Measurements from ENCODE around the gene EPHB4. TPM values are rescaled to one million over a fixed set of nuclear protein-coding genes. Genes with fewer than 3 reads are reported as not detected.

EPHB4 gene
- total RNA-seq (2022; extraction: Qiagen RNA extraction), result 31.6 to 48.8 TPM (median 47.8 TPM) in 5 replicates

GRCh38 chr7:100827330-100828226, at the start of gene EPHB4:
EPHB4 (minus strand) TSS chr7:100827523; CDS start chr7:100827030, 493 bp downstream.

GRCh38 chr7:100874577-100875355, 47.4 kb upstream of the EPHB4 start, which contains the start of gene SRRT:
SRRT (plus strand) TSS chr7:100875103; CDS start chr7:100875591, 488 bp downstream.

GRCh38 chr7:100867040-100867775, 39.9 kb upstream of the EPHB4 start, which contains the start of gene TRIP6:
TRIP6 (plus strand) TSS chr7:100867387; CDS start chr7:100867498, 111 bp downstream.

DNA sequence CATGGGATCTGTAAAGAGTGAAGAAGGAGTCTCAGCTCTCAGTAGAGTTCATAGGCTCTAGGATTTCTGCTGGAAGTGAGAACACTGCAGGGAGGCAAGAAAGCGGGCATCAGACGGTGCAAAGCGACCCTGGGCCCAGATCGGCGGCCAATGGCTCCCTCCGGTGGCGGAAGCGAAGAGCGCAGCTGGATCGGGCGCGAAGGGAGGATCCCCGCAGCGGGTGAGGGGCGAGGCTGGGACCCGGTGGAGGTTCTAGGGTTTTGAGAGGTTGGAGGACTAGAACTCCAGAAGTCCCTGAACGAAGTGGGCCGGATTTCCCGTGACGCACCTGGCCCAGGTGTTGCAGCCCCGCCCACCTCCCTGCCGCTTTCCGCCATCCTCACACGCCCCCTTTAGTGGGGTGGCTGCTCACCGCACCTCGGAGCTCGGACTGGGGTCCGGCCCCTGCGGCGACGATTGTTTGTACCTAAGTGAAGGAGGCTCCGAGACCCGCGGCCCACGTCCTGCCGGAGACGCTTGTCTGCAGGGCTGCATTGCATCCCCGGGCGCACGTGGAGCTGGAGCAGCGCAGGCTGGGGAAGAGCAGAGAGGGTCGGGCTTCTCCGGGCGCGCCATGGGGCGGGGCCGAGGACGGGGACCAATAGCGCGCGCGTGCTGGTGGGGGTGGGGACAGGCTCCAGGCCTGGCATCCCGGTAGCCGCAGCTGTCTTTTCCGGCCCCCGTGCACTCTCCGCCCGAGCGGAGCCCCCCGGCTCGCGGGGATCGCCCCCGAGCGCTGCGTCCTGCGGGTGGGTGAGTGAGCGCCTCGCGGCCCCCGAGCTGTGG, 24.9 kb upstream of the EPHB4 start, which contains the start of gene SLC12A9:
SLC12A9 (plus strand) TSS at position 666 of the 825 bp plus-strand sequence. CDS start 1,485 bp downstream, outside the sequence.

Other genes starting within 250 kb of the EPHB4 start
- 10.2 to 19.5 TPM (median 15.7 TPM) in 5 replicates for gene LRCH4, start 241.4 kb downstream of the EPHB4 start, total RNA-seq (2022; extraction: Qiagen RNA extraction)
- gene FBXO24, start 241.2 kb downstream of the EPHB4 start, total RNA-seq (2022; extraction: Qiagen RNA extraction), result 0.10 to 0.33 TPM (median 0.25 TPM) in 5 replicates
- gene PCOLCE, start 225.2 kb downstream of the EPHB4 start, total RNA-seq (2022; extraction: Qiagen RNA extraction), result 6.8 to 10.9 TPM (median 8.8 TPM) in 5 replicates
- 15.5 to 21.8 TPM (median 20.2 TPM) in 5 replicates for gene MOSPD3, start 215.0 kb downstream of the EPHB4 start, total RNA-seq (2022; extraction: Qiagen RNA extraction)
- gene TFR2, start 186.0 kb downstream of the EPHB4 start, total RNA-seq (2022; extraction: Qiagen RNA extraction), result 1.9 to 2.7 TPM (median 2.4 TPM) in 5 replicates
- not detected in 5 replicates for gene ACTL6B, start 171.1 kb downstream of the EPHB4 start, total RNA-seq (2022; extraction: Qiagen RNA extraction)
- gene GNB2, start 153.8 kb downstream of the EPHB4 start, total RNA-seq (2022; extraction: Qiagen RNA extraction), result 159 to 275 TPM (median 264 TPM) in 5 replicates
- gene GIGYF1, start 133.3 kb downstream of the EPHB4 start, total RNA-seq (2022; extraction: Qiagen RNA extraction), result 8.9 to 19.9 TPM (median 15.2 TPM) in 5 replicates
- 69.0 to 94.3 TPM (median 86.0 TPM) in 5 replicates for gene POP7, start 121.4 kb downstream of the EPHB4 start, total RNA-seq (2022; extraction: Qiagen RNA extraction)
- gene EPO, start 107.1 kb downstream of the EPHB4 start, total RNA-seq (2022; extraction: Qiagen RNA extraction), result 0.06 TPM in 1 of 5 replicates, not detected in the others
- gene ZAN, start 93.9 kb downstream of the EPHB4 start, total RNA-seq (2022; extraction: Qiagen RNA extraction), result not detected in 5 replicates
- gene SLC12A9, start 25.2 kb upstream of the EPHB4 start, total RNA-seq (2022; extraction: Qiagen RNA extraction), result 10.0 to 15.5 TPM (median 12.9 TPM) in 5 replicates
- gene TRIP6, start 39.9 kb upstream of the EPHB4 start, total RNA-seq (2022; extraction: Qiagen RNA extraction), result 38.6 to 50.0 TPM (median 46.4 TPM) in 5 replicates
- 107 to 156 TPM (median 148 TPM) in 5 replicates for gene SRRT, start 47.6 kb upstream of the EPHB4 start, total RNA-seq (2022; extraction: Qiagen RNA extraction)
- 3.9 to 6.1 TPM (median 4.5 TPM) in 5 replicates for gene UFSP1, start 62.2 kb upstream of the EPHB4 start, total RNA-seq (2022; extraction: Qiagen RNA extraction)
- 1.6 to 3.3 TPM (median 2.6 TPM) in 5 replicates for gene ACHE, start 68.4 kb upstream of the EPHB4 start, total RNA-seq (2022; extraction: Qiagen RNA extraction)
- 13.2 to 27.0 TPM (median 23.2 TPM) in 5 replicates for gene MUC3A, start 122.0 kb upstream of the EPHB4 start, total RNA-seq (2022; extraction: Qiagen RNA extraction)
- gene MUC12, start 142.0 kb upstream of the EPHB4 start, total RNA-seq (2022; extraction: Qiagen RNA extraction), result 13.7 to 18.6 TPM (median 16.4 TPM) in 5 replicates
- 0.02 to 0.14 TPM (median 0.03 TPM) in 5 replicates for gene MUC17, start 192.6 kb upstream of the EPHB4 start, total RNA-seq (2022; extraction: Qiagen RNA extraction)

Data from A549 treated with dexamethasone at 1 μM for 4 hours (cell line).